Nephron (organoid): ENCODE results near the gene MROH7.

ENCODE experiments used
- H3K27ac Mint-ChIP-seq, 3 experiments: 2 replicates each; pipeline ENCODE4 v1.8.0; 2020; ENCODE audit warnings: mixed read lengths in 3 of 3, mild to moderate bottlenecking in 2 of 3, moderate library complexity in 1 of 3
- H3K27me3 Mint-ChIP-seq: 2 replicates; pipeline ENCODE4 v1.8.0; 2021; ENCODE audit warnings: low read depth, mild to moderate bottlenecking, moderate library complexity, mixed read lengths
- H3K36me3 Mint-ChIP-seq: 2 replicates; pipeline ENCODE4 v1.8.0; 2020; ENCODE audit warnings: low read depth, mixed read lengths
- H3K4me1 Mint-ChIP-seq: 2 replicates; pipeline ENCODE4 v1.8.0; 2020; ENCODE audit warnings: mixed read lengths
- H3K4me3 Mint-ChIP-seq, 3 experiments: 2 replicates each; pipeline ENCODE4 v1.8.0; 2020; ENCODE audit warnings: mild to moderate bottlenecking in 3 of 3, mixed read lengths in 3 of 3, moderate library complexity in 2 of 3
- H3K9me3 Mint-ChIP-seq: 2 replicates; pipeline ENCODE4 v1.8.0; 2020; ENCODE audit warnings: mixed read lengths
- CTCF ChIP-seq, 3 experiments: fragments of 200-600 bp; sonication (generic); IDR thresholded peaks; one replicate each; pipeline ENCODE4 v1.5.0; 2021; ENCODE audit warnings: antibody characterized with exemption in 3 of 3; ENCODE audit not compliant: unreplicated experiment in 3 of 3

MROH7 gene

GRCh38 chr1:54603241-54603640 lies 38.3 kb upstream of the MROH7 start:
- no peaks in the 10 kb centered on the region for H3K9me3 Mint-ChIP-seq
- no peaks in the 10 kb centered on the region for H3K36me3 Mint-ChIP-seq
- H3K4me3 Mint-ChIP-seq, result no peak overlapping the region
- no peak for TF ChIP-seq CTCF (IDR thresholded peaks at IDR 0.05; ENCODE audit: unreplicated experiment in 3 of 3)
- no peak overlapping the region for H3K27ac Mint-ChIP-seq
- peaks cover 14% of the 10 kb centered on the region for H3K4me1 Mint-ChIP-seq
- no peaks in the 10 kb centered on the region for H3K27me3 Mint-ChIP-seq

GRCh38 chr1:54604051-54604450 lies 37.5 kb upstream of the MROH7 start:
- no peak overlapping the region for H3K4me3 Mint-ChIP-seq
- no peak overlapping the region for H3K27ac Mint-ChIP-seq
- H3K27me3 Mint-ChIP-seq, result peaks cover 5% of the 10 kb centered on the region
- TF ChIP-seq CTCF (IDR thresholded peaks at IDR 0.05; ENCODE audit: unreplicated experiment in 3 of 3), result no peak
- H3K36me3 Mint-ChIP-seq, result no peaks in the 10 kb centered on the region
- no peaks in the 10 kb centered on the region for H3K9me3 Mint-ChIP-seq
- peaks cover 14% of the 10 kb centered on the region for H3K4me1 Mint-ChIP-seq

DNA sequence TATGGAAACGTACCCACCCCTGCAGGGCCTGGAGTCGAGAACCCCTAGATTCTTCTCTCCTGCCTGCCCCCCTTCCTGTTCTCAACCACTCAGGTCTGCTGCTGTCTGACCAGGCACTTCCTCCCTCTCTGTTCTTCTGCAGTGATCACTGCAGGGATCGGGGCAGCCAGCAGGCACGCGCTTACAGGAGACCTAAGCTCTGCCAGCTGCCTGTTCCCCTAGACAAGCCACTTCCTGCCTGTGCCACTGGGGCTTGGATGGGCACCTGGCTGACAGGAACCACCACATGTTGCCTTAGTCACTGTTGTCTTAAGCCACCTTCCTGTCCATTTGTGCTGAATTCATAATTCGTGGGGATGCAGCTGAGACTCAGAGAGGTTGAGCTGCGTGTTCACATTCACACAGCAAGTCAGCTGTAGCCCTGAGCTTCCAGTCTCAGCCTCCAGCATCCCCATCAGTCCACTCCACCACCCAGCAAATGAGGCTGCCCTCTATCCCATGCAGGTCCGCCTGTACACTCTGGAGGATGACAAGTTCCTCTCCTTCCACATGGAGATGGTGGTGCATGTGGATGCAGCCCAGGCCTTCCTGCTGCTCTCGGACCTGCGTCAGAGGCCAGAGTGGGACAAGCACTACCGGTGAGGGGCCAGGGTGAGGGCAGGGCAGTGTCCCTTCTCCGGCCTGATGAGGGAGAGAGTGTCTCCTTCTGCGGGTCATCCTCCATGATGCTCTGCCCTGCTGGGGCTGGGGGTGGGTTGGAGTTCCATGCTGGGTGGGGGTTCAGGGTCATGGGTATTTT lies 36.8 kb upstream of the MROH7 start:
- no peak overlapping the region for H3K4me3 Mint-ChIP-seq
- H3K27ac Mint-ChIP-seq, result no peak overlapping the region
- no peak for TF ChIP-seq CTCF (IDR thresholded peaks at IDR 0.05; ENCODE audit: unreplicated experiment in 3 of 3)
- H3K9me3 Mint-ChIP-seq, result no peaks in the 10 kb centered on the region
- H3K36me3 Mint-ChIP-seq, result no peaks in the 10 kb centered on the region
- peaks cover 9% of the 10 kb centered on the region for H3K4me1 Mint-ChIP-seq
- peaks cover 5% of the 10 kb centered on the region for H3K27me3 Mint-ChIP-seq

- Mint-ChIP-seq H3K4me1 (no peaks in the 10 kb centered on the region), H3K36me3 (no peaks in the 10 kb centered on the region), H3K9me3 (no peaks in the 10 kb centered on the region), H3K27ac (no peak overlapping the region), H3K27me3 (peaks cover 5% of the 10 kb centered on the region), H3K4me3 (no peak overlapping the region)
- no peak for TF ChIP-seq CTCF (IDR thresholded peaks at IDR 0.05; ENCODE audit: unreplicated experiment in 3 of 3)
Observed at GRCh38 chr1:54606096-54606989, 35.2 kb upstream of the MROH7 start.

DNA sequence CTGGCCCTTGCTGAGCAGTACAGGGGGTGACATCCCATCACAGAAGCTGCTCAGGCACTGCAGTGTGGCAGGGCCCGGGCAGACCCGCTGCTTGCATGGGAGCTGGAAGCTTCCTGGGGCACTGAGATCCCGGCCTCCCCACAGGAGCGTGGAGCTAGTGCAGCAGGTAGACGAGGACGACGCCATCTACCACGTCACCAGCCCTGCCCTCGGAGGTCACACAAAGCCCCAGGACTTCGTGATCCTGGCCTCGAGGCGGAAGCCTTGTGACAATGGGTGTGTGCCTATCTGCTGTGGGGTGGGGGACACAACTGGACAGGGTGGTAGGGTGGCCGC lies 34.6 kb upstream of the MROH7 start:
- Mint-ChIP-seq H3K27ac (no peak overlapping the region), H3K4me3 (no peak overlapping the region), H3K9me3 (no peaks in the 10 kb centered on the region), H3K36me3 (no peaks in the 10 kb centered on the region), H3K27me3 (peaks cover 5% of the 10 kb centered on the region), H3K4me1 (no peaks in the 10 kb centered on the region)
- no peak for TF ChIP-seq CTCF (IDR thresholded peaks at IDR 0.05; ENCODE audit: unreplicated experiment in 3 of 3)
